GM21529 (cell line): ENCODE measurements around the gene CDC16.
"Not testable (repeated sequence)": the region's sequence is repeated elsewhere in the genome, so short reads cannot be mapped to it uniquely, and the experiment has no call there.

ENCODE experiments used
- ATAC-seq: cut with Tn5 transposase; IDR thresholded peaks from one replicate; pipeline ENCODE4 v1.9.1; 2021; ENCODE audit not compliant: unreplicated experiment

Gene CDC16

GRCh38 chr13:114234645-114235421 is at the start of gene CDC16:
CDC16 (plus strand) TSS chr13:114234897; CDS start chr13:114235085, 188 bp downstream.
- peak; percentile 93 for ATAC-seq

- no peak for ATAC-seq
Measured at GRCh38 chr13:114185182-114185971, 49.3 kb upstream of the CDC16 start.

GRCh38 chr13:114194853-114195252 is 39.8 kb upstream of the CDC16 start:
- no peak for ATAC-seq

GRCh38 chr13:114196629-114197028 is 38.1 kb upstream of the CDC16 start:
- no peak for ATAC-seq

GRCh38 chr13:114198556-114198955 is 36.1 kb upstream of the CDC16 start:
- ATAC-seq: no peak

- not testable (repeated sequence) for ATAC-seq
Measured at GRCh38 chr13:114199526-114199925, 35.2 kb upstream of the CDC16 start.

GRCh38 chr13:114199954-114200353 is 34.7 kb upstream of the CDC16 start:
- no peak for ATAC-seq

- no peak for ATAC-seq
Measured at GRCh38 chr13:114200399-114200911, 34.2 kb upstream of the CDC16 start.

- no peak for ATAC-seq
Measured at GRCh38 chr13:114202581-114202980, 32.1 kb upstream of the CDC16 start.

GRCh38 chr13:114203536-114203935 is 31.2 kb upstream of the CDC16 start:
- no peak for ATAC-seq

GRCh38 chr13:114204894-114205293 is 29.8 kb upstream of the CDC16 start:
- no peak for ATAC-seq

- no peak for ATAC-seq
Measured at GRCh38 chr13:114208134-114208533, 26.6 kb upstream of the CDC16 start.

GRCh38 chr13:114211446-114212157 is 23.1 kb upstream of the CDC16 start:
- no peak for ATAC-seq

GRCh38 chr13:114212158-114212495 is 22.6 kb upstream of the CDC16 start:
- no peak for ATAC-seq

GRCh38 chr13:114213980-114214379 is 20.7 kb upstream of the CDC16 start:
- no peak for ATAC-seq

- ATAC-seq: no peak
Measured at GRCh38 chr13:114219392-114219791, 15.3 kb upstream of the CDC16 start.

- ATAC-seq: no peak
Measured at GRCh38 chr13:114222461-114222968, 12.2 kb upstream of the CDC16 start.

GRCh38 chr13:114224201-114224600 is 10.5 kb upstream of the CDC16 start:
- no peak for ATAC-seq

- no peak for ATAC-seq
Measured at GRCh38 chr13:114225610-114226009, 9.1 kb upstream of the CDC16 start.

GRCh38 chr13:114226088-114226487 is 8.6 kb upstream of the CDC16 start:
- no peak for ATAC-seq

GRCh38 chr13:114226699-114227323 is 7.9 kb upstream of the CDC16 start:
- ATAC-seq: peak; percentile 92
